Memory B cell (primary cell): Measurements from ENCODE around the gene CYLD.

Experiments
- ATAC-seq: fragments of 150-1000 bp; cut with Tn5 transposase; 2 replicates; pipeline ENCODE4 v1.10.0; 2021; ENCODE audit warnings: low read depth, mild to moderate bottlenecking, moderate library complexity
- DNase-seq, 2 donors: peaks; one replicate each; pipeline ENCODE4 v3.0.0; 2022; ENCODE audit warnings: low spot score in 2 of 2
- H3K27ac Mint-ChIP-seq: one replicate; pipeline ENCODE4 v1.8.0; 2022; ENCODE audit warnings: mild to moderate bottlenecking, moderate library complexity, mixed read lengths
- H3K27me3 Mint-ChIP-seq: one replicate; pipeline ENCODE4 v1.8.0; 2022; ENCODE audit warnings: mixed read lengths
- H3K36me3 Mint-ChIP-seq: one replicate; pipeline ENCODE4 v1.8.0; 2022; ENCODE audit warnings: mild to moderate bottlenecking, mixed read lengths
- H3K4me1 Mint-ChIP-seq: one replicate; pipeline ENCODE4 v1.8.0; 2022; ENCODE audit warnings: mixed read lengths
- H3K4me3 Mint-ChIP-seq: one replicate; pipeline ENCODE4 v1.8.0; 2022; ENCODE audit warnings: mild to moderate bottlenecking, moderate library complexity, mixed read lengths
- H3K9me3 Mint-ChIP-seq: one replicate; pipeline ENCODE4 v1.8.0; 2022; ENCODE audit warnings: mixed read lengths

CYLD gene

GRCh38 chr16:50838885-50839284 is 97.0 kb downstream of the CYLD start:
- Mint-ChIP-seq H3K4me3 (no peak overlapping the region), H3K36me3 (no peaks in the 10 kb centered on the region), H3K27me3 (peaks cover 23% of the 10 kb centered on the region), H3K9me3 (no peaks in the 10 kb centered on the region), H3K27ac (no peak overlapping the region), H3K4me1 (peaks cover 8% of the 10 kb centered on the region)
- DNase-seq (no peak), ATAC-seq (no peak)

- DNase-seq (no peak), ATAC-seq (no peak)
- H3K4me1 Mint-ChIP-seq: peaks cover 8% of the 10 kb centered on the region
- H3K27ac Mint-ChIP-seq: no peak overlapping the region
- H3K27me3 Mint-ChIP-seq: peaks cover 20% of the 10 kb centered on the region
- no peaks in the 10 kb centered on the region for H3K9me3 Mint-ChIP-seq
- H3K36me3 Mint-ChIP-seq: no peaks in the 10 kb centered on the region
- H3K4me3 Mint-ChIP-seq: no peak overlapping the region
Measured at GRCh38 chr16:50839356-50839755, 97.5 kb downstream of the CYLD start.

GRCh38 chr16:50839920-50840729 is 98.2 kb downstream of the CYLD start:
- Mint-ChIP-seq H3K4me3 (peak overlapping the region; percentile 59), H3K4me1 (peaks cover 8% of the 10 kb centered on the region), H3K27ac (no peak overlapping the region), H3K27me3 (peaks cover 21% of the 10 kb centered on the region), H3K36me3 (no peaks in the 10 kb centered on the region), H3K9me3 (no peaks in the 10 kb centered on the region)
- ATAC-seq (no peak), DNase-seq (no peak)

GRCh38 chr16:50841081-50841886 is 99.4 kb downstream of the CYLD start:
- DNase-seq (no peak), ATAC-seq (peak; percentile 69)
- Mint-ChIP-seq H3K9me3 (no peaks in the 10 kb centered on the region), H3K36me3 (no peaks in the 10 kb centered on the region), H3K27ac (no peak overlapping the region), H3K4me1 (peaks cover 8% of the 10 kb centered on the region), H3K27me3 (peaks cover 22% of the 10 kb centered on the region), H3K4me3 (peak overlapping the region; percentile 72)

- ATAC-seq: no peak
- no peaks in the 10 kb centered on the region for H3K9me3 Mint-ChIP-seq
- peaks cover 22% of the 10 kb centered on the region for H3K27me3 Mint-ChIP-seq
- peak overlapping the region; percentile 39 for H3K4me3 Mint-ChIP-seq
- no peaks in the 10 kb centered on the region for H3K36me3 Mint-ChIP-seq
- peaks cover 8% of the 10 kb centered on the region for H3K4me1 Mint-ChIP-seq
- no peak overlapping the region for H3K27ac Mint-ChIP-seq
- no peak for DNase-seq
Measured at GRCh38 chr16:50842013-50842505, 100.2 kb downstream of the CYLD start.

GRCh38 chr16:50842589-50842988 is 100.7 kb downstream of the CYLD start:
- Mint-ChIP-seq H3K27me3 (peaks cover 21% of the 10 kb centered on the region), H3K27ac (no peak overlapping the region), H3K4me1 (peaks cover 8% of the 10 kb centered on the region), H3K36me3 (no peaks in the 10 kb centered on the region), H3K4me3 (peak overlapping the region; percentile 11), H3K9me3 (no peaks in the 10 kb centered on the region)
- ATAC-seq (no peak), DNase-seq (no peak)

GRCh38 chr16:50844840-50845239 is 103.0 kb downstream of the CYLD start:
- no peak overlapping the region for H3K4me3 Mint-ChIP-seq
- DNase-seq (no peak), ATAC-seq (no peak)
- no peaks in the 10 kb centered on the region for H3K36me3 Mint-ChIP-seq
- H3K9me3 Mint-ChIP-seq: no peaks in the 10 kb centered on the region
- H3K27ac Mint-ChIP-seq: no peak overlapping the region
- H3K4me1 Mint-ChIP-seq: peaks cover 8% of the 10 kb centered on the region
- H3K27me3 Mint-ChIP-seq: peaks cover 18% of the 10 kb centered on the region

- Mint-ChIP-seq H3K36me3 (no peaks in the 10 kb centered on the region), H3K4me3 (no peak overlapping the region), H3K27me3 (peaks cover 14% of the 10 kb centered on the region), H3K9me3 (no peaks in the 10 kb centered on the region), H3K27ac (no peak overlapping the region), H3K4me1 (peaks cover 8% of the 10 kb centered on the region)
- DNase-seq (no peak), ATAC-seq (no peak)
Measured at GRCh38 chr16:50845296-50845695, 103.4 kb downstream of the CYLD start.

- H3K9me3 Mint-ChIP-seq: no peaks in the 10 kb centered on the region
- H3K4me1 Mint-ChIP-seq: peaks cover 8% of the 10 kb centered on the region
- no peaks in the 10 kb centered on the region for H3K36me3 Mint-ChIP-seq
- peaks cover 13% of the 10 kb centered on the region for H3K27me3 Mint-ChIP-seq
- H3K4me3 Mint-ChIP-seq: no peak overlapping the region
- ATAC-seq: no peak
- no peak for DNase-seq
- no peak overlapping the region for H3K27ac Mint-ChIP-seq
Measured at GRCh38 chr16:50846511-50846910, 104.6 kb downstream of the CYLD start.

- no peak for ATAC-seq
- DNase-seq: no peak
- Mint-ChIP-seq H3K4me1 (peaks cover 5% of the 10 kb centered on the region), H3K4me3 (no peak overlapping the region), H3K36me3 (no peaks in the 10 kb centered on the region), H3K27me3 (peaks cover 10% of the 10 kb centered on the region), H3K27ac (no peak overlapping the region), H3K9me3 (no peaks in the 10 kb centered on the region)
Measured at GRCh38 chr16:50847166-50847565, 105.3 kb downstream of the CYLD start.

GRCh38 chr16:50848755-50849514 is 107.0 kb downstream of the CYLD start:
- no peak for ATAC-seq
- Mint-ChIP-seq H3K27ac (no peak overlapping the region), H3K9me3 (peaks cover under 1% of the 10 kb centered on the region), H3K27me3 (peaks cover 8% of the 10 kb centered on the region), H3K4me3 (no peak overlapping the region), H3K36me3 (no peaks in the 10 kb centered on the region), H3K4me1 (no peaks in the 10 kb centered on the region)
- no peak for DNase-seq
